Measurements from ENCODE around the gene LPCAT4.

LPCAT4 gene

DNA sequence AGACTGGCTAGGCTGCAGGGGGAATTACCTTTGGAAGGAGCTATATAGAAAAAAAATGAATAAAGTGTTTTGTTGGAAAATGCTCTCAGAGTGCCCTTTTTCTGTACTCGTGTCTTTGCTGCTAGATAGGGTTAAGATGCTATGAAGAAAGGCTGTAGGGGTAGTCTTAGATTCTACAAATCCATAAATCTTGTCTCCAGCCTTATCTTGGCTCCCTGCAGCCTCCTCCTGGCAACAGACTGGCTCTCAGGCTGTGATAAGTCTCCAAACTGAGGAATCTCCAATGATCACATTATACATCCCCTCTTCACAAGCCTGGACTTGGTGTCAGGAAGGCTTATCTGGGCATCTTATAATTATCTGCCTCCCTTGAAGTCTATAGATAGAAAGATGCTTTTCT is 9.3 kb downstream of the LPCAT4 start:
- Histone ChIP-seq H3K4me3 (replicated peaks; ENCODE audit: insufficient read depth, low read length) (no peak overlapping the region), H3K27me3 (ENCODE audit: insufficient read depth, poor library complexity, severe bottlenecking) (no peaks in the 10 kb centered on the region), H3K27ac (replicated peaks) (no peak overlapping the region)
- TF ChIP-seq POLR2AphosphoS5 (IDR thresholded peaks at IDR 0.05; ENCODE audit: low read depth) (no peak), SPI1 (IDR thresholded peaks at IDR 0.05; ENCODE audit: borderline replicate concordance, low read depth) (no peak), GABPA (IDR thresholded peaks at IDR 0.05; ENCODE audit: low read depth) (no peak)
- TF ChIP-seq, protein P1, sequence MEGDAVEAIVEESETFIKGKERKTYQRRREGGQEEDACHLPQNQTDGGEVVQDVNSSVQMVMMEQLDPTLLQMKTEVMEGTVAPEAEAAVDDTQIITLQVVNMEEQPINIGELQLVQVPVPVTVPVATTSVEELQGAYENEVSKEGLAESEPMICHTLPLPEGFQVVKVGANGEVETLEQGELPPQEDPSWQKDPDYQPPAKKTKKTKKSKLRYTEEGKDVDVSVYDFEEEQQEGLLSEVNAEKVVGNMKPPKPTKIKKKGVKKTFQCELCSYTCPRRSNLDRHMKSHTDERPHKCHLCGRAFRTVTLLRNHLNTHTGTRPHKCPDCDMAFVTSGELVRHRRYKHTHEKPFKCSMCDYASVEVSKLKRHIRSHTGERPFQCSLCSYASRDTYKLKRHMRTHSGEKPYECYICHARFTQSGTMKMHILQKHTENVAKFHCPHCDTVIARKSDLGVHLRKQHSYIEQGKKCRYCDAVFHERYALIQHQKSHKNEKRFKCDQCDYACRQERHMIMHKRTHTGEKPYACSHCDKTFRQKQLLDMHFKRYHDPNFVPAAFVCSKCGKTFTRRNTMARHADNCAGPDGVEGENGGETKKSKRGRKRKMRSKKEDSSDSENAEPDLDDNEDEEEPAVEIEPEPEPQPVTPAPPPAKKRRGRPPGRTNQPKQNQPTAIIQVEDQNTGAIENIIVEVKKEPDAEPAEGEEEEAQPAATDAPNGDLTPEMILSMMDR (IDR thresholded peaks at IDR 0.05; ENCODE audit: insufficient read depth, low read length) = no peak
- TF ChIP-seq, protein P2, sequence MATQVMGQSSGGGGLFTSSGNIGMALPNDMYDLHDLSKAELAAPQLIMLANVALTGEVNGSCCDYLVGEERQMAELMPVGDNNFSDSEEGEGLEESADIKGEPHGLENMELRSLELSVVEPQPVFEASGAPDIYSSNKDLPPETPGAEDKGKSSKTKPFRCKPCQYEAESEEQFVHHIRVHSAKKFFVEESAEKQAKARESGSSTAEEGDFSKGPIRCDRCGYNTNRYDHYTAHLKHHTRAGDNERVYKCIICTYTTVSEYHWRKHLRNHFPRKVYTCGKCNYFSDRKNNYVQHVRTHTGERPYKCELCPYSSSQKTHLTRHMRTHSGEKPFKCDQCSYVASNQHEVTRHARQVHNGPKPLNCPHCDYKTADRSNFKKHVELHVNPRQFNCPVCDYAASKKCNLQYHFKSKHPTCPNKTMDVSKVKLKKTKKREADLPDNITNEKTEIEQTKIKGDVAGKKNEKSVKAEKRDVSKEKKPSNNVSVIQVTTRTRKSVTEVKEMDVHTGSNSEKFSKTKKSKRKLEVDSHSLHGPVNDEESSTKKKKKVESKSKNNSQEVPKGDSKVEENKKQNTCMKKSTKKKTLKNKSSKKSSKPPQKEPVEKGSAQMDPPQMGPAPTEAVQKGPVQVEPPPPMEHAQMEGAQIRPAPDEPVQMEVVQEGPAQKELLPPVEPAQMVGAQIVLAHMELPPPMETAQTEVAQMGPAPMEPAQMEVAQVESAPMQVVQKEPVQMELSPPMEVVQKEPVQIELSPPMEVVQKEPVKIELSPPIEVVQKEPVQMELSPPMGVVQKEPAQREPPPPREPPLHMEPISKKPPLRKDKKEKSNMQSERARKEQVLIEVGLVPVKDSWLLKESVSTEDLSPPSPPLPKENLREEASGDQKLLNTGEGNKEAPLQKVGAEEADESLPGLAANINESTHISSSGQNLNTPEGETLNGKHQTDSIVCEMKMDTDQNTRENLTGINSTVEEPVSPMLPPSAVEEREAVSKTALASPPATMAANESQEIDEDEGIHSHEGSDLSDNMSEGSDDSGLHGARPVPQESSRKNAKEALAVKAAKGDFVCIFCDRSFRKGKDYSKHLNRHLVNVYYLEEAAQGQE (IDR thresholded peaks at IDR 0.05; ENCODE audit: insufficient replicate concordance, low read depth) = no peak
- no peak for DNase-seq (ENCODE audit: low read depth in 1 of 2, low spot score in 1 of 2)

DNA sequence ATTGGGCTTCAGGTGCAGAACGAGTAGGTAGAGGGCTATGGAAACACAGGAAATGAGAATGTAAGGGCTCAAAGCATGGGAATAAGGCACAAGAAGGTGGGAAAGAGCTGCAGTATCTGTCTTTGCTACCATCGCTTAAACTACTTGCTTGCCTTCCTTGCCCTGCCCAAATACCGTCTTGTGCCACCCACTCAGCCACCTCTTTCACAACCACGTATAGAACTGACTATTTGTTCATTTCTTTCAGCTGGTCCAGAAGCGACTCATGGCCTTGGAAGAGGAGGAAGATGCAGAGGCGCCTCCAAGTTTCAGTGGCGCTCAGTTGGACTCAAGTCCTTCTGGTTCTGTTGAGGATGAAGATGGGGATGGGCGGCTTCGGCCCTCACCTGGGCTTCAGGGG is 11.8 kb downstream of the LPCAT4 start:
- TF ChIP-seq SPI1 (IDR thresholded peaks at IDR 0.05; ENCODE audit: borderline replicate concordance, low read depth) = no peak
- TF ChIP-seq, protein P1 (IDR thresholded peaks at IDR 0.05; ENCODE audit: insufficient read depth, low read length) = no peak
- no peak for TF ChIP-seq POLR2AphosphoS5 (IDR thresholded peaks at IDR 0.05; ENCODE audit: low read depth)
- TF ChIP-seq, protein P2 (IDR thresholded peaks at IDR 0.05; ENCODE audit: insufficient replicate concordance, low read depth) = no peak
- TF ChIP-seq GABPA (IDR thresholded peaks at IDR 0.05; ENCODE audit: low read depth) = no peak
- Histone ChIP-seq H3K27me3 (ENCODE audit: insufficient read depth, poor library complexity, severe bottlenecking) (no peaks in the 10 kb centered on the region), H3K4me3 (replicated peaks; ENCODE audit: insufficient read depth, low read length) (no peak overlapping the region), H3K27ac (replicated peaks) (no peak overlapping the region)
- DNase-seq (ENCODE audit: low read depth in 1 of 2, low spot score in 1 of 2) = no peak

DNA sequence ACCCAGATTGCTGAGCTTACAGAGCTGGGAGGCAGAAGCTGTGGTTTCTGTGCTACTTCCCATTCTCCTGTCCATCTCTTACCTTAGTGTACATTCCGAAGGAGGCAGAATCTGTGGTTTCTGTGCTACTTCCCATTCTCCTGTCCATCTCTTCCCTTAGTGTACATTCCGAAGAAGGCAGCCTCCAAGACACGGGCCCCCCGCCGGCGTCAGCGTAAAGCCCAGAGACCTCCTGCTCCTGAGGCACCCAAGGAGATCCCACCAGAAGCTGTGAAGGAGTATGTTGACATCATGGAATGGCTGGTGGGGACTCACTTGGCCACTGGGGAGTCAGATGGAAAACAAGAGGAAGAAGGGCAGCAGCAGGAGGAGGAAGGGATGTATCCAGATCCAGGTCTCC is 12.7 kb downstream of the LPCAT4 start:
- Histone ChIP-seq H3K27ac (replicated peaks) (no peak overlapping the region), H3K27me3 (ENCODE audit: insufficient read depth, poor library complexity, severe bottlenecking) (no peaks in the 10 kb centered on the region), H3K4me3 (replicated peaks; ENCODE audit: insufficient read depth, low read length) (no peak overlapping the region)
- TF ChIP-seq, protein P2 (IDR thresholded peaks at IDR 0.05; ENCODE audit: insufficient replicate concordance, low read depth) = no peak
- TF ChIP-seq POLR2AphosphoS5 (IDR thresholded peaks at IDR 0.05; ENCODE audit: low read depth) (no peak), SPI1 (IDR thresholded peaks at IDR 0.05; ENCODE audit: borderline replicate concordance, low read depth) (no peak)
- TF ChIP-seq, protein P1 (IDR thresholded peaks at IDR 0.05; ENCODE audit: insufficient read depth, low read length) = no peak
- peak; percentile 28 to 30 for DNase-seq (ENCODE audit: low read depth in 1 of 2, low spot score in 1 of 2)
